GM21515 (cell line): ENCODE results near the gene CELSR1.

Experiments
- ATAC-seq: cut with Tn5 transposase; IDR thresholded peaks from one replicate; pipeline ENCODE4 v1.9.1; 2021; ENCODE audit not compliant: unreplicated experiment

CELSR1 gene

GRCh38 chr22:46449974-46450745 is 87.3 kb downstream of the CELSR1 start:
- ATAC-seq: no peak

GRCh38 chr22:46449116-46449691 is 88.2 kb downstream of the CELSR1 start:
- ATAC-seq: no peak

- no peak for ATAC-seq
Observed at GRCh38 chr22:46448333-46448732, 89.1 kb downstream of the CELSR1 start.

- no peak for ATAC-seq
Observed at GRCh38 chr22:46447906-46448305, 89.5 kb downstream of the CELSR1 start.

GRCh38 chr22:46446799-46447198 is 90.6 kb downstream of the CELSR1 start:
- ATAC-seq: no peak

- ATAC-seq: no peak
Observed at GRCh38 chr22:46445771-46446420, 91.5 kb downstream of the CELSR1 start.

- no peak for ATAC-seq
Observed at GRCh38 chr22:46444390-46444854, 93.0 kb downstream of the CELSR1 start.

GRCh38 chr22:46443850-46444389 is 93.5 kb downstream of the CELSR1 start:
- no peak for ATAC-seq

GRCh38 chr22:46442217-46442853 is 95.1 kb downstream of the CELSR1 start:
- no peak for ATAC-seq

GRCh38 chr22:46439576-46440465 is 97.6 kb downstream of the CELSR1 start:
- ATAC-seq: no peak

- no peak for ATAC-seq
Observed at GRCh38 chr22:46439111-46439510, 98.3 kb downstream of the CELSR1 start.

GRCh38 chr22:46437671-46438440 is 99.6 kb downstream of the CELSR1 start:
- ATAC-seq: no peak

- no peak for ATAC-seq
Observed at GRCh38 chr22:46436595-46437175, 100.7 kb downstream of the CELSR1 start.

GRCh38 chr22:46433318-46433717 is 104.1 kb downstream of the CELSR1 start:
- no peak for ATAC-seq

GRCh38 chr22:46432164-46433068 is 105.0 kb downstream of the CELSR1 start:
- ATAC-seq: no peak

GRCh38 chr22:46430961-46431838 is 106.2 kb downstream of the CELSR1 start:
- ATAC-seq: no peak

GRCh38 chr22:46429325-46429853 is 108.0 kb downstream of the CELSR1 start:
- ATAC-seq: no peak
